ENCODE data around the gene PLN.
A peak's percentile ranks its signal among the peaks of the same experiment; 100 is the strongest.

PLN gene

GRCh38 chr6:118569498-118569897, 21.4 kb downstream of the PLN start:
- peaks cover 8% of the 10 kb centered on the region for H3K9me3 Mint-ChIP-seq
- ATAC-seq (replicated peaks; ENCODE audit: extremely low read depth, poor library complexity, severe bottlenecking) (no peak), DNase-seq (ENCODE audit: low spot score in 2 of 2) (no peak)
- peaks cover 26% of the 10 kb centered on the region for H3K4me1 Mint-ChIP-seq
- no peak overlapping the region for H3K4me3 Mint-ChIP-seq
- H3K27ac Mint-ChIP-seq (ENCODE audit: low read depth): no peak overlapping the region
- no peaks in the 10 kb centered on the region for H3K27me3 Mint-ChIP-seq
- H3K36me3 Mint-ChIP-seq (ENCODE audit: insufficient read depth): peaks cover 11% of the 10 kb centered on the region

GRCh38 chr6:118571121-118571520, 23.0 kb downstream of the PLN start:
- DNase-seq (ENCODE audit: low spot score in 2 of 2): no peak
- peaks cover 5% of the 10 kb centered on the region for H3K36me3 Mint-ChIP-seq (ENCODE audit: insufficient read depth)

GRCh38 chr6:118574051-118574865, 26.2 kb downstream of the PLN start:
- H3K36me3 Mint-ChIP-seq (ENCODE audit: insufficient read depth): peaks cover 7% of the 10 kb centered on the region
- peaks cover 19% of the 10 kb centered on the region for H3K9me3 Mint-ChIP-seq
- no peak for ATAC-seq (replicated peaks; ENCODE audit: extremely low read depth, poor library complexity, severe bottlenecking)
- H3K27ac Mint-ChIP-seq (ENCODE audit: low read depth): no peak overlapping the region
- H3K27me3 Mint-ChIP-seq: no peaks in the 10 kb centered on the region
- DNase-seq (ENCODE audit: low spot score in 2 of 2): no peak
- no peak overlapping the region for H3K4me3 Mint-ChIP-seq
- peaks cover 22% of the 10 kb centered on the region for H3K4me1 Mint-ChIP-seq

More at GRCh38 chr6:118571121-118571520, 23.0 kb downstream of the PLN start:
- peaks cover 22% of the 10 kb centered on the region for H3K4me1 Mint-ChIP-seq
- peaks cover 13% of the 10 kb centered on the region for H3K9me3 Mint-ChIP-seq
- H3K27me3 Mint-ChIP-seq: no peaks in the 10 kb centered on the region
- no peak overlapping the region for H3K4me3 Mint-ChIP-seq
- no peak for ATAC-seq (replicated peaks; ENCODE audit: extremely low read depth, poor library complexity, severe bottlenecking)
- no peak overlapping the region for H3K27ac Mint-ChIP-seq (ENCODE audit: low read depth)

GRCh38 chr6:118577972-118578371, 29.9 kb downstream of the PLN start:
- Mint-ChIP-seq H3K4me3 (no peak overlapping the region), H3K4me1 (peaks cover 23% of the 10 kb centered on the region), H3K27ac (ENCODE audit: low read depth) (peak overlapping the region; percentile 32), H3K36me3 (ENCODE audit: insufficient read depth) (peaks cover 12% of the 10 kb centered on the region), H3K27me3 (no peaks in the 10 kb centered on the region), H3K9me3 (peaks cover 23% of the 10 kb centered on the region)
- DNase-seq (ENCODE audit: low spot score in 2 of 2): no peak
- no peak for ATAC-seq (replicated peaks; ENCODE audit: extremely low read depth, poor library complexity, severe bottlenecking)

GRCh38 chr6:118578617-118579016, 30.5 kb downstream of the PLN start:
- H3K27ac Mint-ChIP-seq (ENCODE audit: low read depth): peak overlapping the region; percentile 32
- ATAC-seq (replicated peaks; ENCODE audit: extremely low read depth, poor library complexity, severe bottlenecking): no peak
- no peaks in the 10 kb centered on the region for H3K27me3 Mint-ChIP-seq
- H3K36me3 Mint-ChIP-seq (ENCODE audit: insufficient read depth): peaks cover 12% of the 10 kb centered on the region
- DNase-seq (ENCODE audit: low spot score in 2 of 2): no peak
- peaks cover 23% of the 10 kb centered on the region for H3K9me3 Mint-ChIP-seq
- peaks cover 23% of the 10 kb centered on the region for H3K4me1 Mint-ChIP-seq
- H3K4me3 Mint-ChIP-seq: no peak overlapping the region

GRCh38 chr6:118579786-118580185, 31.7 kb downstream of the PLN start:
- peaks cover 12% of the 10 kb centered on the region for H3K36me3 Mint-ChIP-seq (ENCODE audit: insufficient read depth)

GRCh38 chr6:118580585-118581419, 32.7 kb downstream of the PLN start:
- ATAC-seq (replicated peaks; ENCODE audit: extremely low read depth, poor library complexity, severe bottlenecking) (peak; percentile 67), DNase-seq (ENCODE audit: low spot score in 2 of 2) (no peak)
- Mint-ChIP-seq H3K36me3 (ENCODE audit: insufficient read depth) (peaks cover 9% of the 10 kb centered on the region), H3K4me3 (no peak overlapping the region), H3K27ac (ENCODE audit: low read depth) (peak overlapping the region; percentile 83), H3K9me3 (peaks cover 11% of the 10 kb centered on the region), H3K27me3 (no peaks in the 10 kb centered on the region), H3K4me1 (peaks cover 23% of the 10 kb centered on the region)

More at GRCh38 chr6:118579786-118580185, 31.7 kb downstream of the PLN start:
- no peak overlapping the region for H3K4me3 Mint-ChIP-seq
- H3K27me3 Mint-ChIP-seq: no peaks in the 10 kb centered on the region
- peaks cover 13% of the 10 kb centered on the region for H3K9me3 Mint-ChIP-seq
- H3K27ac Mint-ChIP-seq (ENCODE audit: low read depth): peak overlapping the region; percentile 83
- ATAC-seq (replicated peaks; ENCODE audit: extremely low read depth, poor library complexity, severe bottlenecking) (no peak), DNase-seq (ENCODE audit: low spot score in 2 of 2) (no peak)
- H3K4me1 Mint-ChIP-seq: peaks cover 23% of the 10 kb centered on the region

GRCh38 chr6:118581489-118581959, 33.4 kb downstream of the PLN start:
- H3K9me3 Mint-ChIP-seq: peaks cover 11% of the 10 kb centered on the region
- H3K4me1 Mint-ChIP-seq: peaks cover 20% of the 10 kb centered on the region
- no peak for ATAC-seq (replicated peaks; ENCODE audit: extremely low read depth, poor library complexity, severe bottlenecking)
- no peak for DNase-seq (ENCODE audit: low spot score in 2 of 2)
- H3K27me3 Mint-ChIP-seq: no peaks in the 10 kb centered on the region
- H3K27ac Mint-ChIP-seq (ENCODE audit: low read depth): peak overlapping the region; percentile 83
- H3K36me3 Mint-ChIP-seq (ENCODE audit: insufficient read depth): peaks cover 5% of the 10 kb centered on the region
- no peak overlapping the region for H3K4me3 Mint-ChIP-seq

GRCh38 chr6:118584911-118585310, 36.8 kb downstream of the PLN start:
- Mint-ChIP-seq H3K27me3 (no peaks in the 10 kb centered on the region), H3K9me3 (peaks cover 5% of the 10 kb centered on the region), H3K27ac (ENCODE audit: low read depth) (no peak overlapping the region), H3K36me3 (ENCODE audit: insufficient read depth) (peaks cover 7% of the 10 kb centered on the region), H3K4me1 (peaks cover 33% of the 10 kb centered on the region), H3K4me3 (no peak overlapping the region)
- ATAC-seq (replicated peaks; ENCODE audit: extremely low read depth, poor library complexity, severe bottlenecking): no peak
- no peak for DNase-seq (ENCODE audit: low spot score in 2 of 2)

GRCh38 chr6:118586746-118587485, 38.8 kb downstream of the PLN start:
- Mint-ChIP-seq H3K27ac (ENCODE audit: low read depth) (no peak overlapping the region), H3K9me3 (no peaks in the 10 kb centered on the region), H3K27me3 (no peaks in the 10 kb centered on the region), H3K4me1 (peaks cover 33% of the 10 kb centered on the region), H3K4me3 (no peak overlapping the region), H3K36me3 (ENCODE audit: insufficient read depth) (peaks cover 9% of the 10 kb centered on the region)
- no peak for ATAC-seq (replicated peaks; ENCODE audit: extremely low read depth, poor library complexity, severe bottlenecking)
- no peak for DNase-seq (ENCODE audit: low spot score in 2 of 2)

- H3K4me3 Mint-ChIP-seq: no peak overlapping the region
- H3K27ac Mint-ChIP-seq (ENCODE audit: low read depth): peak overlapping the region; percentile 4
- DNase-seq (ENCODE audit: low spot score in 2 of 2): no peak
- ATAC-seq (replicated peaks; ENCODE audit: extremely low read depth, poor library complexity, severe bottlenecking): no peak
- H3K4me1 Mint-ChIP-seq: peaks cover 28% of the 10 kb centered on the region
- H3K9me3 Mint-ChIP-seq: no peaks in the 10 kb centered on the region
- no peaks in the 10 kb centered on the region for H3K27me3 Mint-ChIP-seq
- H3K36me3 Mint-ChIP-seq (ENCODE audit: insufficient read depth): peaks cover 9% of the 10 kb centered on the region
Measured at GRCh38 chr6:118588626-118589025, 40.5 kb downstream of the PLN start.

- H3K27me3 Mint-ChIP-seq: no peaks in the 10 kb centered on the region
- no peak for DNase-seq (ENCODE audit: low spot score in 2 of 2)
- H3K9me3 Mint-ChIP-seq: no peaks in the 10 kb centered on the region
Measured at GRCh38 chr6:118589186-118589585, 41.1 kb downstream of the PLN start.

More at GRCh38 chr6:118589186-118589585, 41.1 kb downstream of the PLN start:
- Mint-ChIP-seq H3K4me3 (no peak overlapping the region), H3K4me1 (peaks cover 33% of the 10 kb centered on the region), H3K27ac (ENCODE audit: low read depth) (peak overlapping the region; percentile 4), H3K36me3 (ENCODE audit: insufficient read depth) (peaks cover 11% of the 10 kb centered on the region)
- no peak for ATAC-seq (replicated peaks; ENCODE audit: extremely low read depth, poor library complexity, severe bottlenecking)
